ENCODE measurements around the gene GALR1.

GRCh38 chr18:77206676-77207374 lies 42.8 kb upstream of the GALR1 start:
- TF ChIP-seq ZNF292 (tag by site-specific recombination; IDR thresholded peaks at IDR 0.05; ENCODE audit: borderline replicate concordance, low read depth) (no peak), ZNF558 (tag by site-specific recombination; IDR thresholded peaks at IDR 0.05) (no peak), CTCF (tag by site-specific recombination; IDR thresholded peaks at IDR 0.05) (no peak), OVOL3 (tag by site-specific recombination; IDR thresholded peaks at IDR 0.05) (no peak), ZNF394 (tag by site-specific recombination; IDR thresholded peaks at IDR 0.05; ENCODE audit: borderline replicate concordance) (no peak), ZNF423 (tag by site-specific recombination; IDR thresholded peaks at IDR 0.05) (no peak), ZFP3 (tag by site-specific recombination; IDR thresholded peaks at IDR 0.05; ENCODE audit: low read depth) (no peak), RBAK (tag by site-specific recombination; IDR thresholded peaks at IDR 0.05) (no peak), ZNF280C (tag by site-specific recombination; IDR thresholded peaks at IDR 0.05) (no peak), ZNF266 (tag by site-specific recombination; IDR thresholded peaks at IDR 0.05; ENCODE audit: low read depth) (no peak), ZNF23 (tag by site-specific recombination; IDR thresholded peaks at IDR 0.05; ENCODE audit: borderline replicate concordance) (no peak), SETDB1 (IDR thresholded peaks at IDR 0.05; ENCODE audit: insufficient read length, low read length) (no peak)
- TF ChIP-seq, protein P1, sequence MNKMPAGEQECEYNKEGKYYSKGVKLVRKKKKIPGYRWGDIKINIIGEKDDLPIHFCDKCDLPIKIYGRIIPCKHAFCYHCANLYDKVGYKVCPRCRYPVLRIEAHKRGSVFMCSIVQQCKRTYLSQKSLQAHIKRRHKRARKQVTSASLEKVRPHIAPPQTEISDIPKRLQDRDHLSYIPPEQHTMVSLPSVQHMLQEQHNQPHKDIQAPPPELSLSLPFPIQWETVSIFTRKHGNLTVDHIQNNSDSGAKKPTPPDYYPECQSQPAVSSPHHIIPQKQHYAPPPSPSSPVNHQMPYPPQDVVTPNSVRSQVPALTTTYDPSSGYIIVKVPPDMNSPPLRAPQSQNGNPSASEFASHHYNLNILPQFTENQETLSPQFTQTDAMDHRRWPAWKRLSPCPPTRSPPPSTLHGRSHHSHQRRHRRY (tag by site-specific recombination; IDR thresholded peaks at IDR 0.05) = no peak
